A172 (cell line): ENCODE data around the gene RNF41. TPM values are rescaled to one million over a fixed set of nuclear protein-coding genes. Genes with fewer than 3 reads are reported as not detected.

Source experiments
- DNase-seq: peaks from one replicate; pipeline ENCODE4 v3.0.0-alpha.2; 2015; ENCODE audit warnings: low spot score
- total RNA-seq: library from RNA; depleted of rRNA; stranded (reverse); fragments of >200 nt; shearing (Covaris generic); gene quantifications from 2 replicates; pipeline ENCODE4 v1.2.3, GENCODE V29; 2014

Gene RNF41
- total RNA-seq, 1 experiment from 2014 or later: 51.8 TPM

GRCh38 chr12:56212361-56212760 is 9.4 kb downstream of the RNF41 start:
- no peak for DNase-seq

DNA sequence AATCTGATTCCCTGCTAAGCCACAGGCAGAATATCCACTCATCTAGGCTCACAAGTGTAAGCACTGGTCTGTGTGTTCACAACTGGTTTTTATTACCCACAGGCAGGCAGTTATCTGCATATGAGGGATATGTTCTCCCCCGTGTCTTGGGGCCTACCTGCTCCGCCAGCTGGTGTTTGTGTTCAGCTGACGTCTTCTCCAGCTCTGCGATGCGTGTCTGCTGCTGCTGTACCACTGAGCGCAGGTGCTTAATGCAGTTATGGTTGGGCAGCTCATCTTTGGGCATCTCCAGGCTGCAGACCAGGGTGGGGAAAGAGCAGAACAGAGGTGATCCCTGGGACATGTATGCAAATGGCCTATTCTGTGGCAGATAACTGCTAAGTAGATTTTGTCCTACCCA is 13.7 kb downstream of the RNF41 start:
- DNase-seq: no peak

GRCh38 chr12:56206452-56207166 is 15.1 kb downstream of the RNF41 start:
- DNase-seq: peak; percentile 50

DNA sequence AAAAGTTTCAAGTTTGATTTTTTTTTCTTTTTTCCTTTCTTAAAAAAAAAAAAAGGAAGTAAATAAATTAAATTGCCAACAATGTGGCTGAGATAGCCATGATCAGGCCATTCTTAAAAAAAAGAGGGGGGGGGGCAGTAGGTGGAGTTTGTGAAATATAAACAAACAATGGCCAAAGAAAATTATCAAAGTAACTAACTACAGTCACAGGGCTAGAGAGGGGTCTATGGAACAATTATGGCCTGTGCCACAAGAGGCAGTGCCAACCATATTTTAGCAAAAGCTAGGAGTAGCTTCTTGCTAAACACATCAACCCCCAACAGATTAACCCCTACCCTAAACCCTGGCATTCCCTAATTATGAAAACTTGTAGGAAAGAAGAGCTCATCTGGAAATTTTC is 16.3 kb downstream of the RNF41 start:
- DNase-seq: no peak

DNA sequence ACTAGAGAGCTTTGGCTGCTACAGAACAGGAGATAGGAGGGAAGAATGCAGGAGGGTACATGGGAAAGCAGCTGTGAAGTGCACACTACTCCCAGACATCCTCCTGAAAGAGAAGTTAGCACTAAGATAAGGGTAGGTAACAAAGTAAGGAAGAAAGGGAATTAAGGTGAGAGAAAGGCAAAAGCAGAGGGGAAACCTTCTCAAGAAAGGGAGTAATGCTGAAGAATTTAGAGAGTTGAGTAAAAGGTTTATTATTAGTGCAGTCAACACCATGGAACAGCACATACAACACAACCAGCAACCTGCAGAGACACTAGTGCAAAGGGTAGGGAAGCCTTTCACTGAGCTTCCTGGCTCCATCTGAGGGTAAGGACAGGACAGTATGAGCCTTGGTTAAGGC is 17.4 kb downstream of the RNF41 start:
- DNase-seq: no peak

GRCh38 chr12:56202838-56203237 is 18.9 kb downstream of the RNF41 start:
- no peak for DNase-seq

DNA sequence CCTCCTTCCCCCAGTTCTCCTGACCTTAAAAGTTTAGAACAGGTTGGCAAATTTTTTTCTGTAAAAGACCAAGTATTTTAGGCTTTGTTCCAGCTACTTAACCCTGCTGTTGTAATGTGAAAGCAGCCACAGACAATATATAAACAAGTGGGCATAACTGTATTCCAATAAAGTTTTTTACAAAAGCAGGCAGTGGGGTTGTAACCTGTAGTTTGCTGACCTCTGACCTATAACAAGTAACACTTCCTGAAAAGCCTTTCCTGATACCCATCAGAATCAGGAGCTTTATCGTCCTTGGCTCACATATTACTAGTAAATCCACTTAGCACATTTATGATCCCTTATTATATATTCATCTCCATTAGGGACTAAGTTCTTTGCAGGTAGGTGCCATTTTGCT is 19.4 kb downstream of the RNF41 start:
- DNase-seq: no peak

DNA sequence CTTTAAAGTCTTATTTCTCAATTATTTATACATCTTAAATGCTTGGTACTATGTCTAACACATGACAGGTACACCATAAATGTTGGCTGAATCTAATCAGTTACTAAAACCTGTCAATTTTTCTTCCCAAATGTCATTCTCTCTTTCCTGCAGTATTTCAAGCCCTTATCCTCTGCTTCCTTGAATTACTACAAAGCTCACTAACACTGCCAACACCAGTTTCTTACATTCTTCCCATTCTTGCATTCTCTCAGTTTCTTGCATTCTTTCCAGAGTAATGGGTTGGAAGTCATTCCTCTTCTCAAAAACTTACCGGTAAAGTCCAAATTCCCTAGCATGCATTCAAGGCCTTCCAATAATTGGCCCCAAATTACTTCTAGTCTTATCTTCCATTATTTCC is 22.9 kb downstream of the RNF41 start:
- DNase-seq: no peak

- no peak for DNase-seq
These were observed 23.6 kb downstream of the RNF41 start for GRCh38 chr12:56197921-56198635.

DNA sequence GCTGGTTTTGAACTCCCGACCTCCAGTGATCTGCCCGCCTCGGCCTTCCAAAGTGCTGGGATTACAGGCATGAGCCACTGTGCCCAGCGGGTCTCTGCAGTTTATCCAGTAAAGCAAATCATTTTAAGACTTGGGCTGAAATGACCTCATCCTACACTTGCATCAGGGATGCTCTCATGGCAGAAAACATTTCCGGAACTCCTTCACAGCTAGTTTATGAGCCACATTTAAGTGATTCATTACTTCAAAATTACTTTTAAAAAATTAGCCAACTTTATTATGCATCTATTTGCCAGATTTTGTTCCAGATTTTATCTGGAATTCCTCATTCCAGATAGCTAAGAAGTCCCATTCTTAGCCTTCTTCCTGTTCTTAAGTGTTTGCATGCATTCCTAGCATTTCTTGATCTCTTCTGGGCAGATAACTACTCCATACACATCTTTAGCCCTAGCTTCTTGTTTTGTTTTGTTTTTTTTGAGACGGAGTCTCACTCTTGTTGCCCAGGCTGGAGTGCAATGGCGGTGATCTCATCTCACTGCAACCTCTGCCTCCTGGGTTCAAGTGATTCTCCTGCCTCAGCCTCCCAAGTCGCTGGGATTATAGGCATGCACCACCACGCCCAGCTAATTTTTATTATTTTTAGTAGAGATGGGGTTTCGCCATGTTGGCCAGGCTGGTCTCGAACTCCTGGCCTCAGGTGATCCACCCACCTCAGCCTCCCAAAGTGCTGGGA is 24.7 kb downstream of the RNF41 start:
- DNase-seq: peak; percentile 93

GRCh38 chr12:56193025-56193578 is 28.6 kb downstream of the RNF41 start:
- DNase-seq: peak; percentile 79

DNA sequence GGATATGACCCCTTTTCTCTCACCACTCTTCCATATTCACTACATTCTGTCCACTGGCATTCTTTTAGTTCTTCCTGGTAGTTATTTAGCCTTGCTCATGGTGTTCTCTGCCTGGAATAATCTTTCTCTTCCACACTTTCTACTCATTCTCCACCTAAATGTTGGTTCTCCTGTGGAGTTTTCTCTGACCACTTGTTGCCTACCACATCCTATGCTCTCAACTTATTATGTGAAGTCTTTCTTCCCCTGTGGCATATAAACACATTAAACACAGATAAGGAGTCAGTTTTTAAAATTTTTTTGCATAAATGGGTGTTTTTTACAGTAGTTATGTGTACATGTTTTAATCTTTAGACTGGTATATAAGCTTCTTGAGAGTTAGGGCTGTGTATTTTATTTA is 29.1 kb downstream of the RNF41 start:
- DNase-seq: no peak

- no peak for DNase-seq
These were observed 31.0 kb downstream of the RNF41 start for GRCh38 chr12:56190695-56191155.

GRCh38 chr12:56189918-56190694 is 31.6 kb downstream of the RNF41 start:
- peak; percentile 82 for DNase-seq

DNA sequence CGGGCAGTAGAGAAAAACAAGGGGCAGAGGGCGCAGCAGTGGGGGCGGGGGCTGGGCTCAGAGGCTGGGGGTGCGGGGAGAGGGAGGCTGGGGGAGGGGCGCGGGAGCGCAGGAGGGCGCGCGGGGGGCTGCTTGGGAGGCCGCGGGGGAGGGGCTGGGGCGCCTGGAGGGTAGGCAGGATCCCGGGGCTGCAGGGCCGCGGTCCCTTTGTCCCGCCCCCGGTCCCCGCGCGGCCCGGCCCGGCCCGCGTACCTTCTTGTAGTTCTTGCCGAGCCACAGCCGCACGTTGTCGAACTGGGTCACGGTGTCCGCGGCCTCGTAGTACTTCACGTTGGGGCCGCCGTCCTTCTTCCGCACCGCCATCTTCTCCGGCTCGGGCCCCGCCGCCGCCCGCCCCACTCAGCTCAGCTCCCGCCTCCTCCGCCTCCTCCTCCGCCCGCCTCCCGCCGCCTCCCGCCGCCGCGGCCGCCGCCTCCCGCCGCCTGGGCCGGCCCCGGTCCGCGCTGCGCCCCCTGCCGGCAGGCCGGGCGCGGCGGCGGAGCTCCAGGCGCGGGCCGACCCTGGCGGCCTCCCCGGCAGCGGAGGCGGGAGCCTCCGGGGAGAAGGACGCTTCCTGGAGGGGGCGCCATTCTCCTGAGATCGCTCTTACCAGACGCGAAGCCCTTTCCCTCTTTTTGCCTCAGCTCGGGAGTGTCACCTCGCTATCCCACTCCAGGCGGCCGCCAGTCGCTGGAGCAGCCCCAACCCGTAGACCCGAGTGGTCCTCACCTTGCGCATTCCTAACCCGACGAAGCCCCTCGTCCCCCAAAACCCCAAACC is 32.4 kb downstream of the RNF41 start, which contains the start of gene SMARCC2:
TSS of gene SMARCC2 (minus strand) at position 385 of the 819 bp plus-strand sequence. CDS start at position 363, 22 bp downstream.
- DNase-seq: peak; percentile 82

GRCh38 chr12:56188778-56189098 is 33.0 kb downstream of the RNF41 start:
- DNase-seq: no peak

GRCh38 chr12:56188131-56188777 is 33.5 kb downstream of the RNF41 start:
- no peak for DNase-seq

DNA sequence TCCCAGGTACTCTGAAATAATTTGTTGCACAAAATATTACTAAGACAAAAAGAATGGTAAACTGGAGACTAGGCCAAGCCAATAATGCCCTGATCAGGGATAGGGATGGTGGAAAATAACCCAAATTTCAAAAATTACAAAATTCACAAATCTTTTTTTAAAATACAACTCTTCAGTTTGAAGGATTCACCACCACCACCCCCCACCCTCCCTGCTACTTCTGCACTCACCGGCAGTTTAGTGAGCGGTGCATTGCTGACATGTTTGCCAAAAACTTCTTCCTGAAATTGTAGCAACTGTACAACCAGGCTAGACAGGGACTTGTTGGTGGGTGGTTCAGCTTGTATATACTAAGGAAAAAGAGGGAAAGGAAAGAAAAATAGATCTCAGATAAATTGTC is 34.8 kb downstream of the RNF41 start:
- no peak for DNase-seq

DNA sequence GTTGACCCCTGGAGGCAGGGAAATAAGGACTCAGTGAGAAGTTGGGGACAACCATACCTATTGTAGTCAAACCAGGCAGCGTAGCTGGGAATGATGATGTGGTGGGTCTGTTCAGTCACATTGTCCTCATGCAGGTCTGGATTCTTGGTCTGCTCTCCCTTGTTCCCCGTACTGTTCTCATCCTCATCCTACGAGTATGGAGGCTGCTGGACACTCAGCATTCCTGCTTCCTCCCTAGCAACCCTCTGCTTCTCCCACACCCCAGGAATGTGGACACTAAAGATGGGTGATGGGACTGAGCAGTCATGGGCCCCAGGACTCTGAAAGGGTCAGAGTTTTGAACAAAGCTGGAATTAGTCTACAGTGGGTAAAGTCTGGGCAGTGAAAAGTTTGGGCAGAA is 43.4 kb downstream of the RNF41 start:
- no peak for DNase-seq

GRCh38 chr12:56172839-56173238 is 48.9 kb downstream of the RNF41 start:
- DNase-seq: no peak
